ENCODE results near the gene LYSMD3. TPM values are rescaled to one million over a fixed set of nuclear protein-coding genes. Genes with fewer than 3 reads are reported as not detected.

Gene LYSMD3
- total and polyA plus RNA-seq, 9 of the 15 experiments (the other 6 are each of a cell fraction or from before 2014, with no cell fraction given), result 9.5 to 42.3 (median 20.7) TPM

DNA sequence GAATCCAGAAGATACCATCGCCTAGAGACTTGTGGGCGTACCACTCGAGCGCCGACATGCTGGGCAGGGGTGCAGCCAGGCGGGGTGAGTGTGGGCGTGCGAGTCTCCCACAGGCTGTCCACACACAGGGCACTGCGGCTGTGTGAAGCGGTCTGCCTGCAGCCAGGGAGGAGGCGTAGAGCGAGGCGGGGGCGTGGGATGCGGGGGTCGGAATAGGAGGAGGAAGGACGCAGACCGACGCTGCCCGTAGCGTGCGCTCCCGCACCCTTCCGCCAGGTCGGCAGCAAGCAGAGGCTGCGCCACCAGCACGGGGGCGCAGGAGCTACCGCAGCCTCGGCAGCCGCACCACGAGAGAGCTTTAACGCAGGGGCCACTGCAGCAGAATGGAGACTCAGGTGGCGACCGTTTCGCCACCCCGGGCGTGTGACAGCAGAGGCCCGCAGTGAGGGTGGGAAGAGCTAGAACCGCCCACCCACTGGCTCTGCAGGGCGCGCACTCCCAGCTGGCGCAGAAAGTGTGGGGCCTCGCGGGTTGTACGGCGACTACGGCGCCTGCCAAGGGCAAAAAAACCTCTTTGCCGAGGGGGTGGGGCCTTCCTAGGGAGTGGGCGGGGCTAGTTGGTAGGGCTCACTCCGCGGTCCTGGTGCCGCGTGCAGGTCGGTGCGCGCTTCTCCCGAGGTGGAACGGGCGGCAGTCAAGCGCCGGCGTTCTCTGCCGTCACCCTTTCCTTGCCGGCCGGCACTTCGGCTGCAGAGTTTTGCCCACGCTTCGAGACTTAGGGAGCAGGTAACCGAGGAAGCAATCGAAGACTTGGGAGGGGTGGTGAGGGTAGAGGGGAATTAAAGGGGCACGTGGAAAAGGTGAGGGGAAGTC is 54.9 kb downstream of the LYSMD3 start, which contains the start of the genes MBLAC2 and POLR3G (continued):
- TF ChIP-seq ZFP36 (IDR thresholded peaks at IDR 0.05; ENCODE audit: low read depth, low read length, partially characterized antibody) (no peak), MCM7 (IDR thresholded peaks at IDR 0.05) (no peak), KAT8 (IDR thresholded peaks at IDR 0.05; ENCODE audit: low read depth) (no peak), SRSF7 (optimal IDR thresholded peaks at IDR 0.05; ENCODE audit: low read depth, low read length) (no peak), TEAD1 (CRISPR knock-in tag; IDR thresholded peaks at IDR 0.05) (peak in 1 of 2 experiments; percentile 33; a peak in 1 of 4 replicates), GABPA (tag; conservative IDR thresholded peaks at IDR 0.05; ENCODE audit: low read depth) (peak; percentile 45; the same call in 1 of the 2 replicates), FOXA1 (IDR thresholded peaks at IDR 0.05; ENCODE audit: borderline replicate concordance) (no peak), ZC3H4 (CRISPR knock-in tag; IDR thresholded peaks at IDR 0.05; ENCODE audit: borderline replicate concordance) (no peak; the same call in 1 of the 2 replicates)
- TF ChIP-seq, protein P1, sequence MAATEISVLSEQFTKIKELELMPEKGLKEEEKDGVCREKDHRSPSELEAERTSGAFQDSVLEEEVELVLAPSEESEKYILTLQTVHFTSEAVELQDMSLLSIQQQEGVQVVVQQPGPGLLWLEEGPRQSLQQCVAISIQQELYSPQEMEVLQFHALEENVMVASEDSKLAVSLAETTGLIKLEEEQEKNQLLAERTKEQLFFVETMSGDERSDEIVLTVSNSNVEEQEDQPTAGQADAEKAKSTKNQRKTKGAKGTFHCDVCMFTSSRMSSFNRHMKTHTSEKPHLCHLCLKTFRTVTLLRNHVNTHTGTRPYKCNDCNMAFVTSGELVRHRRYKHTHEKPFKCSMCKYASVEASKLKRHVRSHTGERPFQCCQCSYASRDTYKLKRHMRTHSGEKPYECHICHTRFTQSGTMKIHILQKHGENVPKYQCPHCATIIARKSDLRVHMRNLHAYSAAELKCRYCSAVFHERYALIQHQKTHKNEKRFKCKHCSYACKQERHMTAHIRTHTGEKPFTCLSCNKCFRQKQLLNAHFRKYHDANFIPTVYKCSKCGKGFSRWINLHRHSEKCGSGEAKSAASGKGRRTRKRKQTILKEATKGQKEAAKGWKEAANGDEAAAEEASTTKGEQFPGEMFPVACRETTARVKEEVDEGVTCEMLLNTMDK (IDR thresholded peaks at IDR 0.05; ENCODE audit: borderline replicate concordance, insufficient read depth, low read depth, low read length, poor library complexity, severe bottlenecking), result peak; percentile 65
- TF ChIP-seq, protein P2, sequence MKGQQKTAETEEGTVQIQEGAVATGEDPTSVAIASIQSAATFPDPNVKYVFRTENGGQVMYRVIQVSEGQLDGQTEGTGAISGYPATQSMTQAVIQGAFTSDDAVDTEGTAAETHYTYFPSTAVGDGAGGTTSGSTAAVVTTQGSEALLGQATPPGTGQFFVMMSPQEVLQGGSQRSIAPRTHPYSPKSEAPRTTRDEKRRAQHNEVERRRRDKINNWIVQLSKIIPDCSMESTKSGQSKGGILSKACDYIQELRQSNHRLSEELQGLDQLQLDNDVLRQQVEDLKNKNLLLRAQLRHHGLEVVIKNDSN (CRISPR knock-in tag; IDR thresholded peaks at IDR 0.05), result no peak
- TF ChIP-seq, protein P3, sequence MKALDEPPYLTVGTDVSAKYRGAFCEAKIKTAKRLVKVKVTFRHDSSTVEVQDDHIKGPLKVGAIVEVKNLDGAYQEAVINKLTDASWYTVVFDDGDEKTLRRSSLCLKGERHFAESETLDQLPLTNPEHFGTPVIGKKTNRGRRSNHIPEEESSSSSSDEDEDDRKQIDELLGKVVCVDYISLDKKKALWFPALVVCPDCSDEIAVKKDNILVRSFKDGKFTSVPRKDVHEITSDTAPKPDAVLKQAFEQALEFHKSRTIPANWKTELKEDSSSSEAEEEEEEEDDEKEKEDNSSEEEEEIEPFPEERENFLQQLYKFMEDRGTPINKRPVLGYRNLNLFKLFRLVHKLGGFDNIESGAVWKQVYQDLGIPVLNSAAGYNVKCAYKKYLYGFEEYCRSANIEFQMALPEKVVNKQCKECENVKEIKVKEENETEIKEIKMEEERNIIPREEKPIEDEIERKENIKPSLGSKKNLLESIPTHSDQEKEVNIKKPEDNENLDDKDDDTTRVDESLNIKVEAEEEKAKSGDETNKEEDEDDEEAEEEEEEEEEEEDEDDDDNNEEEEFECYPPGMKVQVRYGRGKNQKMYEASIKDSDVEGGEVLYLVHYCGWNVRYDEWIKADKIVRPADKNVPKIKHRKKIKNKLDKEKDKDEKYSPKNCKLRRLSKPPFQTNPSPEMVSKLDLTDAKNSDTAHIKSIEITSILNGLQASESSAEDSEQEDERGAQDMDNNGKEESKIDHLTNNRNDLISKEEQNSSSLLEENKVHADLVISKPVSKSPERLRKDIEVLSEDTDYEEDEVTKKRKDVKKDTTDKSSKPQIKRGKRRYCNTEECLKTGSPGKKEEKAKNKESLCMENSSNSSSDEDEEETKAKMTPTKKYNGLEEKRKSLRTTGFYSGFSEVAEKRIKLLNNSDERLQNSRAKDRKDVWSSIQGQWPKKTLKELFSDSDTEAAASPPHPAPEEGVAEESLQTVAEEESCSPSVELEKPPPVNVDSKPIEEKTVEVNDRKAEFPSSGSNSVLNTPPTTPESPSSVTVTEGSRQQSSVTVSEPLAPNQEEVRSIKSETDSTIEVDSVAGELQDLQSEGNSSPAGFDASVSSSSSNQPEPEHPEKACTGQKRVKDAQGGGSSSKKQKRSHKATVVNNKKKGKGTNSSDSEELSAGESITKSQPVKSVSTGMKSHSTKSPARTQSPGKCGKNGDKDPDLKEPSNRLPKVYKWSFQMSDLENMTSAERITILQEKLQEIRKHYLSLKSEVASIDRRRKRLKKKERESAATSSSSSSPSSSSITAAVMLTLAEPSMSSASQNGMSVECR (CRISPR knock-in tag; IDR thresholded peaks at IDR 0.05), result peak; percentile 93
- TF ChIP-seq, protein P4, sequence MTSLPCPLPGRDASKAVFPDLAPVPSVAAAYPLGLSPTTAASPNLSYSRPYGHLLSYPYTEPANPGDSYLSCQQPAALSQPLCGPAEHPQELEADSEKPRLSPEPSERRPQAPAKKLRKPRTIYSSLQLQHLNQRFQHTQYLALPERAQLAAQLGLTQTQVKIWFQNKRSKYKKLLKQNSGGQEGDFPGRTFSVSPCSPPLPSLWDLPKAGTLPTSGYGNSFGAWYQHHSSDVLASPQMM (CRISPR knock-in tag; IDR thresholded peaks at IDR 0.05), result no peak

Data from K562 (cell line).